HG03097 (cell line): Measurements from ENCODE around the gene CTSD.
"Not testable (repeated sequence)": the region's sequence is repeated elsewhere in the genome, so short reads cannot be mapped to it uniquely, and the experiment has no call there.

ENCODE experiments used
- ATAC-seq: cut with Tn5 transposase; IDR thresholded peaks from one replicate; pipeline ENCODE4 v1.9.1; 2021; ENCODE audit not compliant: unreplicated experiment, low FRiP score

The CTSD gene

DNA sequence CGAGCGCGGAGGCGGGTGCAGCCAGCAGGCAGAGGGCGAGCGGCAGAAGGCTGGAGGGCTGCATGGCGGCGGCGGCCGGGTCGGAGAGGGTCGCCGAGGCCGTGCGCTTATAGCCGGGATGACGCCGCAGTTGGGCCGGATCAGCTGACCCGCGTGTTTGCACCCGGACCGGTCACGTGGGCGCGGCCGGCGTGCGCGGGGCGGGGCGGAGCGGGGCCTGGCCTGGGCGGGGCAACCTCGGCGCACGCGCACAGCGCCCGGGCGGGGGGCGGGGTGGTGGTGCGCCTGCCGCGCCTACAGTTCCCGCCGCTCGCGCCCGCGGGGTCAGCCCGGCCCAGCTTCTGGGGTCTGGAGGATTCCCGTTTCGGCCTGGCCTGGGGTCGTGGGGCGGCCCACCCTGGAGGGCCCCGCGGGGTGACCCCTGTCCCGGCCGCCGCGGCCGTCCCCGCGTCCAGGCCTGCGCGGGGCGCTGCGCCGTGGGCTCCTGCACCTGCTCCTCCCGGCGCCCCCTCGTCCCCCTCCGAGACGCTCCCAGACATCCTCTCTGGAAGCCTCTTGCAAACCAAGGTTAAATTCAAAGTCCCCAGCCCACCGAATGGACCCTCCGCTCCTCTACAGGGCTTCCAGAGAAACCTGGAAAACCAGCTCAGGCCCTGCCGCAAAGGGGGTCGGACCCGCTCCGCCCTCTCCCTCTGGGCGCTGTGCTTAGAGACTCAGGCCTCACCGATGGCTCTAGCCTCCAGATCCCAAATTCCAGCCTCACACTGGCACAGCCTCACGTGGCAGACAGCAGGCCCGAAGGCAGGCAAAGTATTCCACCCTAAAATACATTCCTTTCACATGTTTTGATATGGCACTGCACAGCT, at the start of gene CTSD:
CTSD (minus strand) TSS at position 132 of the 866 bp plus-strand sequence; CDS start at position 64, 68 bp downstream.
- peak; percentile 53 for ATAC-seq

DNA sequence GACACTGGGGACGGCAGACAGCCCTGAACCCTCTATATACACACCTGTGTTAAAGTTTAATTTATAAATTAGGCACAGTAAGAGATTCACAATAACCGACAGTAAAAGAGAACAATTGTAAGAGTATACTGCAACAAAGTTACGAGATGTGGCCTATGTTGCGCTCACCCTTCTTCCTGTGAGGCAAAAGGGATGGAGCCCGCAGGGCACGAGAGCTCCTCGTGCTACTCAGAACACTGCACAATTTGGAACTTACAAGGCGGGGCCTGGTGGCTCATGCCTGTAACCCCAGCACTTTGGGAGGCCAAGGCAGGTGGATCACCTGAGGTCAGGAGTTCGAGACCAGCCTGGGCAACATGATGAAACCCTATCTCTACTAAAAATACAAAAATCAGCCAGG, 49.6 kb upstream of the CTSD start:
- not testable (repeated sequence) for ATAC-seq

DNA sequence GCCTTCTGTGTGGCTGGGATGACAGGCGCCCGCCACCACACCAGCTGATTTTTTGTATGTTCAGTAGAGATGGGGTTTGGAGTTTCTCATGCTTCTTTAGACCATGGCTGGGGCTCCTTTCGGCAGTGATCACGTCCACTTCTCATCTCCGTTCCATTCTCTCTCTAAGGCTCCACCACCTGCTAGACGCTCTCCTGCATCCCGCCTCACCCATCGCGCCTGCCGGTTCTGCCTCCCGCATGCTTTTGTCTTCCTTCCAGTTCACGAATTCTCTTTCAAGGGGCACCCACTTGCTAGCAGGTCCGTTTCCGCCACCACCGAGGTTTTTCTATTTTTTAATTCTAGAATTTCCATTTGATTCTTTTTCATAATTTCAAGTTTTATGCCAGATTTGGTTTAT, 49.1 kb upstream of the CTSD start:
- ATAC-seq = no peak

DNA sequence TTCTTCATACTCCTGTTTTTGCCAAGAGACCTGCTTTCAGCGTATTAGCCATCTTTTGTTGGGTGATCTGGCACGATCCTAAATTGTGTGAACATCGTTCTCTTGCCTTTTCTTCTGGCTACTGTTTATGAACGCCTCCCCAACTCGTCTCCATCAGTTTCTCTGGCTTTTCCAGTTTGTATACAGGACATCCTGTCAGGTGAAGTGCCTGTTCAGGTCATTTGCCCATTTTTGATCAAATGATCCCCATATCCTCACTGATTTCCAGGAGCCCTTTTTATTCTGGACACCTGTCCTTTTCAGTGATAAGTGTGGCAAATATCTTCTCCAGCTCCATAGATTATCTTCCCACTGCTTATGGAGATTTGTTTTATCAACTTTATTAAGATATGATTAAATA, 48.5 kb upstream of the CTSD start:
- no peak for ATAC-seq

DNA sequence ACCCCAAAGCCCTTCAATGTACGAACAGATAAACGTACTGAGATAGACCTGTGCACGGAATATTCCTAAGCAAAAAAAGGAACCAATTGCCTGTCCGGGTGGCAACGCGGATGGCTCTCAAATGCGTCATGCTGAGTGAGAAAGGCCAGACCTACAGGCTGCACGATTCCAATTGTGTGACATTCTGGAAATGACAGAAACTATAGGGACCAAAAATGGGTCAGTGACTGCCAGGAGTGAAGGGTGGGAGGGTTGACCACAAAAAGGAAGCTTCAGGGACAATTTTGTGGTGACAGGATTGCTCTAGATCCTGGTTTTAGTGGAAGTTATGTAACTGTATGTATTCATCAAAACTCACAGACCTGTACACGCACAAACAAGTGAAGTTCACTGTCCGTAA, 47.0 kb upstream of the CTSD start:
- no peak for ATAC-seq

DNA sequence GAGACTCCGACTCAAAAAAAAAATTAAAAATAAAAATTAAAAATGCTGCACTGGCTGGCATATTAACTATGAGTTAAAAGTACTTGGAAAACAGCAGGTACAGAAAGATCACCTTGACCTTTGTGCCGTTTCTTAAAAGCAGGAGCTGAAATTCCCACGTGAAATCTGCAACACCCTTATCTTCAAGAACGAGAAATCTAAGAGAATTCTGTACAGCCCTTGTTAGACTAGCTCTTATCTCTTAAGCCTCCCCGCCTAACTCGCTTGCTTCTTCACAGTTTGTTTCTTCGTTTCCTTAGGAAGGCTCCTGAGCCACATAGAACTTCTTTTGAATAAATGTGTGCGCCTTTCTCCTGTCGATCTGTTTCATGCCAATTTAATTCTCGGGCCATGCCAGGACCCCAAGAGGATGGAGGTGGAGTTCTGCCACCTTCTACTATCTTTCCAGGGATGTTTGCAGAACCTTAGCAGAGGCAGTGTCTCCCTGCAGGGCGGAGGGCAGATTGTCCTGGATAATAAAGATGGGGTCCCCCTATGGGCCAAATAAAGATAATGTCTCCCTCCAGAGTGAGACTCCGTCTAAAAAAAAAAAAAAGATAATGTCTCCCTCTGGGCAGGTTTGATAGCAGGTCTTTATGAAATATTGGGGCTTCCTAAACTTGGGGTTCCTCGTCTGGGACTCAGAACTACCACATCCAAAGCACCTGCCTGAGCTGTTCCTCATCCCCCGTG, 43.7 kb upstream of the CTSD start:
- ATAC-seq = no peak

DNA sequence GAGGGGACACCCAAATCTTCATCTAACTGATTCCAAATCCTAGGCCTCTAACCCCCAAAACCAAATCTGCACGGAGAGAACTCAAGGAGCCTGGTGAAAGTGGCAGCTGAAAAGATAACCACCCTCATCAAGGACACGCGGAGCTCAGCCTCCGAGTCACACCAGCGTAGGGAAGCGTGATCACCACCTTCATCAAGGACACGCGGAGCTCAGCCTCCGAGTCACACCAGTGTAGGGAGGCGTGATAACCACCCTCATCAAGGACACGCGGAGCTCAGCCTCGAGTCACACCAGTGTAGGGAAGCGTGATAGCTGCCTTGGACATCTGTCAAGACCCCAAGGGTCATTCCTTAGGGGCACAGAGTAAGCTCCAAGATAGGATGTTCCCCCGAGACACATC, 41.8 kb upstream of the CTSD start:
- no peak for ATAC-seq

DNA sequence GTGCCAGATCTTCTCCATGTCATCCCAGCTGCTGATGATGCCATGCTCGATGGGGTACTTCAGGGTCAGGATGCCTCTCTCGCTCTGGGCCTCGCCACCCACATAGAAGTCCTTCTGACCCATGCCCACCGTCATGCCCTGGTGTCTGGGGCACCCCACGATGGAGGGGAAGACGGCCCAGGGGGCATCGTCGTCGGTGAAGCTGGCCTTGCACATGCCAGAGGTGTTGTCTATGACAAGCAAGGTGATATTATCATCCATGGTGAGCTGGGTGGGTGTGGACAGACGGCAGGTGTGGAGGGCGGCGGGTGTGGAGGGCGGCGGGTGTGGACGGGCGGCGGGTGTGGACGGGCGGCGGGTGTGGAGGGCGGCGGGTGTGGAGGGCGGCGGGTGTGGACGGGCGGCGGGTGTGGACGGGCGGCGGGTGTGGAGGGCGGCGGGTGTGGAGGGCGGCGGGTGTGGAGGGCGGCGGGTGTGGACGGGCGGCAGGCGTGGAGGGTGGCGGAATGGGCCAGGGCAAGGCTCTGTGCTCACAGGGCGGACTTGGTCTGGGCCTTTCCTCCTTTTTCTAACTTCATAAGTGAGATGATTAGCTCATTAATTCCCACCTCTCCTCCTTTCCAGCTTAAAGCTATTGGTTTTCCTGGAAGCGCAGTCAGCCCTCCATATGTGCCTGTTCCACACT, 40.2 kb upstream of the CTSD start:
- ATAC-seq = not testable (repeated sequence)

DNA sequence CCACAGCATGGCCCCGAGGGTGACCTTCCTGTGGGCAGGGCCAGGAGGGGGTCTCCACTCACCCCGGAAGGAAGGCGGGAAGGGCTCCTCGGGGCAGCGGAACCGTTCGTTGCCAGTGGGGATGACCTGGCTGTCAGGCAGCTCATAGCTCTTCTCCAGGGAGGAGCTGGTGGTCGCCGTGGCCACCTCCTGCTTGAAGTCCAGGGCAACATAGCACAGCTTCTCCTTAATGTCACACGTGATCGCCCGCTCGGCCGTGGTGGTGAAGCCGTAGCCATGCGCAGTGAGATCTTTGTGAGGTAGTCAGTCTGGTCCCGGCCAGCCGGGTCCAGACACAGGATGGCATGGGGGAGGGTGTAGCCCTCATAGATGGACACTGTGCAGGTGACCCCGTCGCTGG, 39.5 kb upstream of the CTSD start:
- ATAC-seq = no peak

DNA sequence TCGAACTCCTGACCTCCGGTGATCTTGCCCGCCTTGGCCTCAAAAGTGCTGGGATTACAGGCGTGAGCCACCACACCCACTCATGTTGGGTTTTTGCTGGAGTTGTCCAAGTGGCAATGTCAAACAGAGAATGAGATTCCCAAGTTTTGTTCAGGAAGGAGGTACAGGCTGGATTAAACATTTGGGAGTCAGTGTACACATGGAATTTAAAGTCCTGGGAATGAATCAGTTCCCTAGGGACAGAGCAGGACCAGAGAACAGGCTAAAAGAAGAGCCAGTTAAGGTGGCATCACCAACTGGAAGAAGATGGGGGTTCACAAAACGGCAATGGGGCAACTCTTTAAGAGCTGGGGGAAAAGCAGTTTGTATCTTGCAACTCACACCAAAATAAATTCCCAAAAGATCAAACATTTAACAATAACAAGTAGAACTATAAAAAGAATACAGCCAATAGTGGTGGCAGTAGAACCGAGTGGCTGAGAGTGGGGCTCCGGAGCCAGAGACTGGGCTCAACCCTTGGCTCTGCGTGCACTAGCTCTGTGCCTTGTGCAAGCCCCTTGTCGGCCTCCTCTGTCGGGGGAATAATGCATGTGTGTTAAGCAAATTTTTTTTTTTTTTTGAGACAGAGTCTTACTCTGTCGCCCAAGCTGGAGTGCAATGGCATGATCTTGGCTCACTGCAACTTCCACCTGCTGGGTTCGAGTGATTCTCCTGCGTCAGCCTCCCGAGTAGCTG, 33.8 kb upstream of the CTSD start:
- ATAC-seq = no peak

DNA sequence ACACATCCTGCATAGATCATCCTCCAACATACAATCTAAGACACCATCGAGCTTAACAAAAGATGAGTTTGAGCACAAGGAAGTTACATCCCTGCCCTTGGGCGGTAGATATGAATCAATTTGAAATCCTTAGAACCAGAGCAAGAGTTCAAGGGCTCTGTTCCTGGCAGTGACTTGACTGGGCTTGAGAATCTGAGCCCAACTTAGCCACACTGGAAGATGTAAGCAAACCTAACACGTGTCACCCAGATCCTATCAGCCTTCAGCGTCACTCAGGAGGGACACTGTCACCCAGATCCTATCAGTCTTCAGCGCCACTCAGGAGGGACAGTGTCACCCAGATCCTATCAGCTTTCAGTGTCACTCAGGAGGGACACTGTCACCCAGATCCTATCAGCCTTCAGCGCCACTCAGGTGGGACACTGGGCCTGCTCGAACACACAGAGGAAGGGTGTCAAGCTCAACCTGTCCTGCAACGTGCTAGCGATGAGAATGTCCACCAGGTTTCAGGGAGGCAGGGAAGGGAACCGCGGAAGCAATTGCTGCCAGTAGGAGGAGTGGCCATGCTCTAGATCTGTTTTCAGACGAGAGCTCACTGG, 32.8 kb upstream of the CTSD start:
- ATAC-seq = no peak

DNA sequence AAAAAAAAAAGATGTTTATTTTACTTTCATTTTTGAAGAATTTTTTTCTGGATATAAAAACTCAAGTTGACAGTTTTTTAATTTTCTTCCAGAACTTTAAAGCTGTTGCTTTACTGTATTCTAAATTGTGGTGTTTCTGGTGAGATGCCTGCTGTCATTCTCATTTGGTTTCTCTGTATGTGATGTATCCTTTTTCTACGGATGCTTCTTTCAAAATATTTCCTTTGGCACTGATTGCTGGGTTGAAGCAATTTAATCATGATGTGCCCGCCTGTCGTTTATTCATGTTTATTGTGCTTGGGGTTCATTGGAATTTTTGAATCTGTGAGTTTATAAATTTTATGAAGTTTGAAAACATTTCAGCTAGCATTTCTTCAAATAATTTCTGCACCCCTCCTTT, 29.4 kb upstream of the CTSD start:
- ATAC-seq = no peak

DNA sequence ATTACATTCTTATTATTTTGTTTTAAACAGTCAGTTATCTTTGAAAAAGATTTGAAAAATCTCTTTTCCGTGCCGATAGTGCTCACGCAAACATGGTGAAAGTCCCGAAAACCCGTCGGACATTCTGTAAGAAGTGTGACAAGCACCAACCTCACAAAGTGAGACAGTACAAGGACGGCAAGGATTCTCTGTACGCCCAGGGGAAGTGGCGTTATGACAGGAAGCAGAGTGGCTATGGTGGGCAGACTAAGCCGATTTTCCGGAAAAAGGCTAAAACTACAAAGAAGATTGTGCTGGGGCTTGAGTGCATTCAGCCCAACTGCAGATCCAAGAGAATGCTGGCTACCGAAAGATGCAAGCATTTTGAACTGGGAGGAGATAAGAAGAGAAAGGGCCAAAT, 28.7 kb upstream of the CTSD start:
- ATAC-seq = no peak

DNA sequence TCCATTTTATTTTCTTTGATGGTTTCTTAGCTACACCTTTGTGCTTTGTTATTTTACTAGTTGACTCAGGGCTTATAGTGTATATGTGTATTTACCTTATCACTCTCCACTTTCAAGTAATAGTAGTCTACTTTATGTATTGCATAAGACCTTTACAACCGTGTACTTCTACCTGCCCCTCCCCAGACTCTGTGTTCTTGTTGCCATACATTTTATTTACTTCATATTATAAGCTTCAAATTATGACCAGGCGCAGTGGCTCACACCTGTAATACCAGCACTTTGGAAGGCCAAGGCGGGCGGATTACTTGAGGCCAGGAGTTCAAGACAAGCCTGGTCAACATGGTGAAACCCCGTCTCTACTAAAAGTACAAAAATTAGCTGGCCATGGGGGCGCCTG, 28.2 kb upstream of the CTSD start:
- no peak for ATAC-seq

DNA sequence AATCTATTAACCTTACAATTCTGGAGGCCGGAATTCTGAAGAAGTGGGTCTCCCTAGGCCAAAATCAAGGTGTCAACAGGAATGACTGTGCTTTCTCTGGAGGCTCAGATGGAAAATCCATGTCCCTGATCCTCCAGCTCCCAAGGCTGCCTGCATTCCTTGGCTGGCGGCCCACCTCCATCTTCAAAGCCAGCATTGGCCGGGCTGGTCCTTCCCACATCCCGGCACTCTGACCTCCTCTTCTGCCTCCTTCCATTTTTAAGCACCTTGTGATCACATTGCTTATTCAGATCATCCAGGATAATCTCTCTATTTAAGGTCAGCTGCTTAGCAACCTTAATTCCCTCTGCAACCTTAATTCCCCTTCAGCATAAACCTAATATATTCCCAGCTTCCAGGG, 22.7 kb upstream of the CTSD start:
- no peak for ATAC-seq

DNA sequence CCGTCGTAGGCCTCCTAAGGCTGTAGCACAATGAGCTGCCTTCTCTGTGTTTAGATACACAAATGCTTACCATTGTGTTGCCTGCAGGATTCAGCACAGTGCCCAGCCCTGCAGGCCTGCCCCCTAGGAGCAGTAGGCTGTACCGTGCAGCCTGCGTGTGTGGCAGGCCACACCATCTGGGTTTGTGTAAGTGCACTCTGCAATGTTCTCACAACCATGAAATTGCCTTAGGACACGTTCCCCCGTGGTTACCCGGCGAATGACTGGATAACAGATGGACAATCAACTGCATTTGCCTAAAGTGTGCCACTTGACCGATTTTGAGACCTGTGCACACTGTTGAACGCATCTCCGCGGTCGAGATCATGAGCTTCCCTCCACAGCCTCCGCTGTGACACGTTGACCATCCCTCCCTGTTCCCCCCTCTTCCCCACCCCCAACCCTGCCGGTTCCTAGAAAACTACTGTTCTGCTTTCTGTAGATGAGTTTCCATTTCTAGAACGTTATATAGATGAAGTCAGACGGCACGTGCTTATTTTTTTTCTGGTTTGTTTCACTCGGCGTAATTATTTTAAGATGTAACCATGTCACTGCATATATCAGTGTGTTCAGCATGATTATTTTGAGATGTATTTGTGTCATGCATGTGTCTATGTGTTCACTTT, 22.2 kb upstream of the CTSD start:
- ATAC-seq = no peak

DNA sequence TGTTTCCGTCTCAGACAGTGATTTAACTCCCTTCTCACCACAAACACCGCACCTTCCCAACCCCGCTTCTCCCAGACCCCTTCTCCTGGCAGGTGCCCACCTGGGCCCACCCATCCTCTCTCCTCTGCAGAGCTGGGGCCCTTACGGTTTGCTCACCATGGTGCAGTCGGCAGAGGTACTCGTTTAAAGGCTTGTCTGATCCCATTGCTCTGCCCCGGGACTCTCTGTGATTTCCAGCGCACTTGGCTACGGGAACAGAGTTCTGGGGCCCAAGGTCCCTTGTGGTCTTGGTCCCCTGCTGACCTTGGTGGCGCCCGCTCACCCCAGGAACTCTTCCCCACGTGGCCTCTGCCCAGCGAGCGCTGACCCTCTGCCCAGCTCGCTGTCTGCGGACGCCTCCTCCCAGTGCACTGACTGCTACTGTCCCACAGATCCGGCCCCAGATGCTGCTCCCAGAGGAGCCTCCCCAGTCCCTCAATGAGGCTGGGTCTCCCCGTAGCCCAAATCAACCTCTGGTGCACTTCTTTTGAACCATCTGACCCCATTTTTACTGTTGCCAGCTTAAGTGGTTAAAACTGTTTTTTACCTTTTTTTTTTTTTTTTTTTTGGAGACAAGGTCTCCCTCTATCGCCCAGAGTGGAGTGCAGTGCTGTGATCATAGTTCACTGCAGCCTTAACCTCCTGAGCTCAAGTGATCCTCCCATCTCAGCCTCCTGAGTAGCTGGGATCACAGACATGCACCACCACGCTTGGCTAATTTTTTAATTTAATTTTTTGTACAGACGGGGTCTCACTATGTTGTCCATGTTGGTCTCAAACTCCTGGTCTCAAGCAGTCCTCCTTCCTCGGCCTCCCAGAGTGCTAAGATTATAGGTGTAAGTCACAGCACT, 21.3 kb upstream of the CTSD start:
- no peak for ATAC-seq

DNA sequence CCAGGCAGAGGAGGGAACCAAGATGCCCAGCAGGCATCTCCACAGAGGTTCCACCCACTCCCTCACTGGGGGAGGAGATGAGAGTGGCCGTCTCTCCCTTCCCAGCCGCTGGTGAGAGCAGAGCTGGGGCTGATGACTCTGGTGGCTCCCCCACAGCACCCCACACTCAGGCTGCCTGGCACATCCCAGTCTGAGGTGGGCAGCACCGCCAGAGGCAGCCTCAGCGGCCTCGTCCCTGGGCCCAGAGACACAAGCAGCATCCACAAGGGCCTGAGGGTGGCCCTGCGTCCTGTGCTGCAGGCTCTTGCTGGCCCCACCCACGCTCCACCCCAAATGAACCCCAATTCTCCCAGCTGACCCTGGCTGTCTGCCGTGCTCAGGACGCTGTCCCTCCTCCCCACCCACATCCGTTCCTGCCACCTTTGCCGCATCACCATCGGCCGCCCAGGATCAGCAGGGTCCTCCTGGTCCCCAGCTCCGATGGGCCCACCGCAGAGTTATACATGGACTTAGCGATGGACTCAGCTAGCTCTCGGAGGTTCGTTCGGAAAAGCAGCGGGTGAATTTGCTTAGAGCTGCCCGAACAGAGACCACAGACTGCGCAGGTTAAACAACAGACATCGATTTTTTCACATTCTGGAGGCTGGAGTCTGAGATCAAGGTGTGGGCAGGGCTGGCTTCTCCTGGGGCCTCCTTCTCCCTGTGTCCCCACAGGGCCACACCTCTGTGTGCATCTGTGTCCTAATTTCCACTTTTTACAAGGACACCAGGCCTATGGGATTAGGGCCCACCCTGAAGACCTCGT, 20.2 kb upstream of the CTSD start:
- ATAC-seq = no peak
